Measurements from ENCODE around the gene CEP112. TPM values are rescaled to one million over a fixed set of nuclear protein-coding genes. Genes with fewer than 3 reads are reported as not detected.

The CEP112 gene
- total and polyA plus RNA-seq, 2 donors (not counting 3 experiments of a cell fraction or from before 2014, with no cell fraction given): 1.5 to 25.3 TPM

- Histone ChIP-seq H3K27me3 (ENCODE audit: control insufficient read depth in 2 of 2, insufficient read depth in 2 of 2, low read length in 2 of 2) (no peaks in the 10 kb centered on the region), H3K9me1 (replicated peaks; ENCODE audit: control insufficient read depth, extremely low read depth, insufficient read depth, low read length) (peaks cover 3% of the 10 kb centered on the region), H4K20me1 (replicated peaks; ENCODE audit: control insufficient read depth, extremely low read depth, insufficient read depth, low read length) (no peaks in the 10 kb centered on the region), H2AFZ (ENCODE audit: low read depth, low read length) (peak overlapping the region; percentile 71), H3K4me3 (replicated peaks in 1 of 3; ENCODE audit: insufficient read depth in 1 of 3, low read depth in 1 of 3, low read length in 3 of 3) (no peak overlapping the region), H3K4me2 (ENCODE audit: insufficient read depth, low read length) (no peak overlapping the region), H3K36me3 (ENCODE audit: control insufficient read depth in 2 of 2, extremely low read depth in 1 of 2, insufficient read depth in 2 of 2, low read length in 2 of 2) (no peaks in the 10 kb centered on the region), H3K4me1 (ENCODE audit: control insufficient read depth, extremely low read depth, insufficient read depth, low read length) (peaks cover 17% of the 10 kb centered on the region), H3K9ac (replicated peaks; ENCODE audit: extremely low read depth, insufficient read depth, low read length) (no peak overlapping the region), H3K79me2 (ENCODE audit: control insufficient read depth, insufficient read depth, low read length) (no peaks in the 10 kb centered on the region), H3K27ac (ENCODE audit: insufficient read depth, low read depth, low read length) (no peak overlapping the region), H3K9me3 (replicated peaks; ENCODE audit: control insufficient read depth, insufficient read depth, low read length) (no peaks in the 10 kb centered on the region)
- ChIA-PET POLR2A (no interaction called here), CTCF (no interaction called here)
- TF ChIP-seq MYC (IDR thresholded peaks at IDR 0.05; ENCODE audit: low read depth, low read length) (no peak), MAX (IDR thresholded peaks at IDR 0.05; ENCODE audit: insufficient read depth, insufficient read length) (no peak), POLR2AphosphoS5 (IDR thresholded peaks at IDR 0.05; ENCODE audit: insufficient read depth, low read depth, low read length) (no peak), CTCF (IDR thresholded peaks at IDR 0.05; ENCODE audit: extremely low read depth in 1 of 2, insufficient read depth in 1 of 2, low read depth in 1 of 2, low read length in 2 of 2) (no peak), JUN (IDR thresholded peaks at IDR 0.05; ENCODE audit: borderline replicate concordance, insufficient read depth, insufficient read length, low read depth) (no peak), EZH2 (IDR thresholded peaks at IDR 0.05; ENCODE audit: borderline replicate concordance, low read depth, low read length, severe bottlenecking) (no peak), POLR2A (IDR thresholded peaks at IDR 0.05; ENCODE audit: low read depth, low read length) (no peak), FOS (IDR thresholded peaks at IDR 0.05; ENCODE audit: borderline replicate concordance, insufficient read depth, low read length) (no peak), GATA2 (IDR thresholded peaks at IDR 0.05; ENCODE audit: insufficient read depth, insufficient read length, low read depth, low read length) (no peak)
- dilution Hi-C loops (cut with MboI; ENCODE audit: extremely low pct_ligation_motif_present, low sequenced_read_pairs) (no loop called here), intact Hi-C loops (cut with micrococcal nuclease) (loop anchor here (5.0 kb wide), 1 partner anchor 623 kb away; no protein-coding TSS in a partner anchor)
- BruUV-seq (replicated peaks): no TSS peak
- FAIRE-seq (peak; percentile 70), DNase-seq (ENCODE audit: low read depth, low spot score) (peak; percentile 29)
These were observed 277.1 kb downstream of the CEP112 start for GRCh38 chr17:65914784-65915342.

All from endothelial cell of umbilical vein (primary cell).